ENCODE data around the gene OR5B21.

OR5B21 gene

GRCh38 chr11:58493676-58494075 lies 14.2 kb downstream of the OR5B21 start:
- no peak for DNase-seq (ENCODE audit: low spot score)

- DNase-seq (ENCODE audit: low spot score) = no peak
Measured at GRCh38 chr11:58490827-58491226, 17.1 kb downstream of the OR5B21 start.

DNA sequence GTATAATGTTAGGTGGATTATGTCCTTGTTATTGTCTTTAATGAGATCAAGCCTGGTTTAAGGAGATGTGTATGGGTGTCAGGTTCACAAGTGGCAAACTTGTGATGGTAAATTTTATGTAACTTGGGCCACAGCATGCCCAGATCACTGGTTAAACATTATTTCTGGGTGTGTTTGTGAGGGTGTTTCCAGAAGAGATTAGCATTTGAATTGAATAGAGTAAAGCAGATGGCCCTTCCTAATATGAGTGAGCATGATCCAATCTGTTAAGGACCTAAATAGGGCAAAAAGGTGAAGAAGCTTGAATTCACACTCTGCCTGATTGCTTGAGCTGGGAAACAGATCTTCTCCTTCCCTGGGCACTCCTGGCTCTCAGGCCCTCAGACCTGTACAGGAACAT lies 20.7 kb downstream of the OR5B21 start:
- no peak for DNase-seq (ENCODE audit: low spot score)

DNA sequence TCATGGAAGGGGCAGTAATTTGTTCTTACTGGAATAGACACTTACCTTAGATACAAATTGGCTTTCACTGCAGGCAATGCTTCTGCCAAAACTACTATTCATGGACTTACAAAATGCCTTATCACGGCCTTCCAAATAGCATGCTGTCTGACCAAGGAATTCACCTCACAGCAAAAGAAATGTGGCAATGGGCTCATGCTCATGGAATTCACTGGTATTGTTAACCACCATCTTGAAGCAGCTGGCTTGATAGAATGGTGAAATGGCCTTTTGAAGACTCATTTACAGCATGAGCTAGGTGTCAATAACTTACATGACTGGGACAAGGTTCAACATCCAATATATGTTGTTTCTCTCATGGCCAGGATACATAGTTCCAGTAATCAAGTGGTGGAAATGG lies 21.9 kb downstream of the OR5B21 start:
- no peak for DNase-seq (ENCODE audit: low spot score)

GRCh38 chr11:58471892-58472291 lies 36.0 kb downstream of the OR5B21 start:
- DNase-seq (ENCODE audit: low spot score) = no peak

- DNase-seq (ENCODE audit: low spot score) = no peak
Measured at GRCh38 chr11:58466293-58466692, 41.6 kb downstream of the OR5B21 start.

DNA sequence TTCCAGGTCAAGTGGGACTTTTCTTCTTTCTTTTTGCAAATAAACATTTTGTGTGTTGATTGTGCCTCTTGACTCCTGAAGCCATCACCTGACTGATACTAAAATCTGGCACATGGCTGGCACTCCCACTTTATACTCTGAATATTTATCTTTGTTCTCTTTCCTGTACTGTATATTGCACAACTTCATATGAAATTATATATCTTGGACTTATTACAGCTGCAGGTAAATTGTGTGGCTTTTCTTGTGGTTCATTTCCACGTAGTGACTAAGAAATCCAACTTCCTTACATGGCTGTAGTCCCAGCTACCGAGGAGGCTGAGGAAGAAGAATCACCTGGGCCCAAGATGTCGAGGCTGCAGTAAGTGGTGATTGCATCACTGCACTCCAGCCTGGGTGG lies 42.2 kb downstream of the OR5B21 start:
- DNase-seq (ENCODE audit: low spot score) = no peak

Measured in globus pallidus (tissue), 1 donor.